Upper lobe of left lung (tissue), 6 donors: Measurements from ENCODE around the gene DDA1. TPM values are rescaled to one million over a fixed set of nuclear protein-coding genes. Genes with fewer than 3 reads are reported as not detected.
A peak's percentile ranks its signal among the peaks of the same experiment; 100 is the strongest.

Experiments used
- ATAC-seq, 2 donors: fragments of 200-7000 bp; cut with Tn5 transposase; one replicate each; pipeline ENCODE4 v1.9.1; 2022; ENCODE audit warnings: mild to moderate bottlenecking in 2 of 2, moderate library complexity in 2 of 2; ENCODE audit not compliant: low FRiP score in 2 of 2
- DNase-seq, 2 donors: peaks; one replicate each; pipeline ENCODE4 v3.0.0-alpha.2; 2019 to 2020
- H3K27ac ChIP-seq, 4 donors: fragments of 200-600 bp; sonication (generic); one replicate each; pipeline ENCODE4 v1.5.1; 2016 to 2019
- H3K27me3 ChIP-seq, 4 donors: fragments of 200-600 bp; sonication (generic); one replicate each; pipeline ENCODE4 v1.5.1; 2017 to 2019
- H3K36me3 ChIP-seq, 4 donors: fragments of 200-600 bp; sonication (generic); one replicate each; pipeline ENCODE4 v1.5.1; 2016 to 2019
- H3K4me1 ChIP-seq, 4 donors: fragments of 200-600 bp; sonication (generic); one replicate each; pipeline ENCODE4 v1.5.1; 2018 to 2019
- H3K4me3 ChIP-seq, 4 donors: fragments of 200-600 bp; sonication (generic); one replicate each; pipeline ENCODE4 v1.5.1; 2017 to 2019; ENCODE audit warnings: mild to moderate bottlenecking in 2 of 4, moderate library complexity in 1 of 4
- H3K9me3 ChIP-seq, 4 donors: fragments of 200-600 bp; sonication (generic); one replicate each; pipeline ENCODE4 v1.5.1; 2018 to 2019
- EP300 ChIP-seq, 4 donors: sonication (generic); formaldehyde crosslinking; IDR thresholded peaks; one replicate each; pipeline ENCODE4 v1.5.1; 2017; ENCODE audit warnings: antibody characterized with exemption in 4 of 4, control low read depth in 2 of 4
- POLR2A ChIP-seq, 4 donors: fragments of 450-650 bp; IDR thresholded peaks; one replicate each; pipeline ENCODE4 v1.5.1; 2016 to 2017; ENCODE audit warnings: antibody characterized with exemption in 4 of 4, mild to moderate bottlenecking in 2 of 4
- POLR2AphosphoS5 ChIP-seq, 2 donors: sonication (generic); formaldehyde crosslinking; IDR thresholded peaks; one replicate each; pipeline ENCODE4 v1.5.1; 2017; ENCODE audit warnings: antibody characterized with exemption in 2 of 2
- WGBS, 2 donors: methylation state at CpG; one replicate each; pipeline ENCODE4 v1.1.5; 2017 to 2018; 5-methylcytosine and 5-hydroxymethylcytosine counted together
- total RNA-seq, 6 donors: library from RNA; depleted of rRNA in 4 of 6; stranded (reverse); fragments of >200 nt in 4 of 6; gene quantifications; one replicate each; pipeline versions ENCODE4 v1.1.0 to v1.2.1, GENCODE V29; 2016 to 2021
- TF ChIP-seq, protein P1 (sequence below), 6 experiments: fragments of 450-650 bp in 4 of 6; fragments of 200-600 bp in 2 of 6; sonication (generic) in 2 of 6; IDR thresholded peaks; one replicate each; pipeline ENCODE4 v1.5.1; 2016 to 2019; ENCODE audit warnings: antibody characterized with exemption in 6 of 6
- donor health status: DM: no; HTN: no; CAD: no; lungs with moderate emphysema.
- donor health status: DM: no; HTN: yes; CAD: no; lungs with severe emphysema.

The DDA1 gene
- total RNA-seq, 6 donors from 2014 or later: 11.5 to 42.8 (median 28.4) TPM

GRCh38 chr19:17330262-17331044, 21.1 kb downstream of the DDA1 start:
- 94 to 95% methylated on average over 24 of the region's 24 CpGs for WGBS, 2 donors
- H3K4me1 ChIP-seq: peaks cover 22 to 45% (median 32%) of the 10 kb centered on the region in 4 donors
- H3K36me3 ChIP-seq: no peaks in the 10 kb centered on the region
- H3K4me3 ChIP-seq: no peak overlapping the region
- H3K27me3 ChIP-seq: peaks cover 0 to 9% (median 2%) of the 10 kb centered on the region in 4 donors
- ATAC-seq (no peak), DNase-seq (no peak)
- TF ChIP-seq, protein P1, sequence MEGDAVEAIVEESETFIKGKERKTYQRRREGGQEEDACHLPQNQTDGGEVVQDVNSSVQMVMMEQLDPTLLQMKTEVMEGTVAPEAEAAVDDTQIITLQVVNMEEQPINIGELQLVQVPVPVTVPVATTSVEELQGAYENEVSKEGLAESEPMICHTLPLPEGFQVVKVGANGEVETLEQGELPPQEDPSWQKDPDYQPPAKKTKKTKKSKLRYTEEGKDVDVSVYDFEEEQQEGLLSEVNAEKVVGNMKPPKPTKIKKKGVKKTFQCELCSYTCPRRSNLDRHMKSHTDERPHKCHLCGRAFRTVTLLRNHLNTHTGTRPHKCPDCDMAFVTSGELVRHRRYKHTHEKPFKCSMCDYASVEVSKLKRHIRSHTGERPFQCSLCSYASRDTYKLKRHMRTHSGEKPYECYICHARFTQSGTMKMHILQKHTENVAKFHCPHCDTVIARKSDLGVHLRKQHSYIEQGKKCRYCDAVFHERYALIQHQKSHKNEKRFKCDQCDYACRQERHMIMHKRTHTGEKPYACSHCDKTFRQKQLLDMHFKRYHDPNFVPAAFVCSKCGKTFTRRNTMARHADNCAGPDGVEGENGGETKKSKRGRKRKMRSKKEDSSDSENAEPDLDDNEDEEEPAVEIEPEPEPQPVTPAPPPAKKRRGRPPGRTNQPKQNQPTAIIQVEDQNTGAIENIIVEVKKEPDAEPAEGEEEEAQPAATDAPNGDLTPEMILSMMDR (IDR thresholded peaks at IDR 0.05): no peak
- no peak for TF ChIP-seq POLR2AphosphoS5 (IDR thresholded peaks at IDR 0.05)
- TF ChIP-seq EP300 (IDR thresholded peaks at IDR 0.05): no peak
- TF ChIP-seq POLR2A (IDR thresholded peaks at IDR 0.05): no peak
- H3K9me3 ChIP-seq: no peaks in the 10 kb centered on the region
- H3K27ac ChIP-seq: no peak overlapping the region

GRCh38 chr19:17331045-17331558, 21.7 kb downstream of the DDA1 start:
- ATAC-seq (no peak), DNase-seq (no peak)
- Histone ChIP-seq H3K4me3 (no peak overlapping the region), H3K9me3 (no peaks in the 10 kb centered on the region), H3K27ac (no peak overlapping the region), H3K4me1 (peaks cover 27 to 52% (median 36%) of the 10 kb centered on the region in 4 donors), H3K27me3 (peaks cover 0 to 9% (median 2%) of the 10 kb centered on the region in 4 donors), H3K36me3 (no peaks in the 10 kb centered on the region)
- 92% methylated on average over 13 of the region's 13 CpGs for WGBS, 2 donors
- TF ChIP-seq EP300 (IDR thresholded peaks at IDR 0.05) (no peak), POLR2AphosphoS5 (IDR thresholded peaks at IDR 0.05) (no peak), POLR2A (IDR thresholded peaks at IDR 0.05) (no peak)
- TF ChIP-seq, protein P1 (IDR thresholded peaks at IDR 0.05): no peak

- WGBS, 2 donors: 93 to 95% methylated on average over 8 of the region's 8 CpGs
- Histone ChIP-seq H3K36me3 (no peaks in the 10 kb centered on the region), H3K4me3 (no peak overlapping the region), H3K27ac (no peak overlapping the region), H3K9me3 (no peaks in the 10 kb centered on the region), H3K27me3 (peaks cover 0 to 9% (median 2%) of the 10 kb centered on the region in 4 donors), H3K4me1 (peaks cover 27 to 54% (median 38%) of the 10 kb centered on the region in 4 donors)
- TF ChIP-seq, protein P1 (IDR thresholded peaks at IDR 0.05): no peak
- TF ChIP-seq POLR2A (IDR thresholded peaks at IDR 0.05): no peak
- TF ChIP-seq POLR2AphosphoS5 (IDR thresholded peaks at IDR 0.05): no peak
- TF ChIP-seq EP300 (IDR thresholded peaks at IDR 0.05): no peak
- no peak for ATAC-seq
- no peak for DNase-seq
These were observed 23.0 kb downstream of the DDA1 start for GRCh38 chr19:17332360-17332676.

GRCh38 chr19:17332677-17333581, 23.6 kb downstream of the DDA1 start:
- Histone ChIP-seq H3K9me3 (no peaks in the 10 kb centered on the region), H3K27ac (no peak overlapping the region), H3K36me3 (no peaks in the 10 kb centered on the region), H3K27me3 (peaks cover 0 to 9% (median 2%) of the 10 kb centered on the region in 4 donors), H3K4me1 (peaks cover 28 to 59% (median 41%) of the 10 kb centered on the region in 4 donors), H3K4me3 (no peak overlapping the region)
- ATAC-seq (no peak), DNase-seq (peak in 1 of 2 donors; percentile 82)
- TF ChIP-seq POLR2A (IDR thresholded peaks at IDR 0.05) (no peak), EP300 (IDR thresholded peaks at IDR 0.05) (no peak), POLR2AphosphoS5 (IDR thresholded peaks at IDR 0.05) (no peak)
- TF ChIP-seq, protein P1 (IDR thresholded peaks at IDR 0.05): no peak
- 95% methylated on average over 43 to 45 of the region's 45 CpGs for WGBS, 2 donors
